Tibial nerve (tissue), 4 donors: ENCODE data around the gene ZSCAN12.

Experiments used
- EP300 ChIP-seq, 2 donors: sonication (generic); formaldehyde crosslinking; IDR thresholded peaks; one replicate each; pipeline ENCODE4 v1.6.1; 2017; ENCODE audit warnings: antibody characterized with exemption in 2 of 2, mild to moderate bottlenecking in 1 of 2
- TF ChIP-seq, protein P1 (sequence below), 5 experiments: fragments of 200-600 bp in 3 of 5; fragments of 450-650 bp in 2 of 5; sonication (generic) in 3 of 5; IDR thresholded peaks; one replicate each; pipeline ENCODE4 v1.5.1; 2016 to 2019; ENCODE audit warnings: antibody characterized with exemption in 5 of 5, mild to moderate bottlenecking in 3 of 5, moderate library complexity in 2 of 5

DNA sequence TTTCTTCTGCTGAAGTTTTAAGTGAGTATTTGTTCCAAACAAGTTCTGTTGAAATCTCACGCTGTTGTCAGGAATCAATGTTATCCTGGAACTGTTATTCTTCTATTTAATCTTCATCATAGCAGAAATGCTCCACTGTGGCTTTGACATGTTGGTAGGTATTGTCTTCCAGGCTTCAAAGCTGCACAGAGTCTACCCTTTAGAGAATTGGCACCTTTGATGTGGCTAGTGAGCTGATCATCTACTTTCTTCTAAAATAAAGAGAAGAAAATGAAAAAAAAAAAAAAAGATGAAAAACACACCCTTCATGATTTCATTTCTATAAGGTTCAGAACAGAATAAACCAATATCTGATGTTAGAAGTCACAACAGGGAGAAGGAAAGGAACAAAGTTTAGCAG lies 49.5 kb upstream of the ZSCAN12 start:
- TF ChIP-seq, protein P1, sequence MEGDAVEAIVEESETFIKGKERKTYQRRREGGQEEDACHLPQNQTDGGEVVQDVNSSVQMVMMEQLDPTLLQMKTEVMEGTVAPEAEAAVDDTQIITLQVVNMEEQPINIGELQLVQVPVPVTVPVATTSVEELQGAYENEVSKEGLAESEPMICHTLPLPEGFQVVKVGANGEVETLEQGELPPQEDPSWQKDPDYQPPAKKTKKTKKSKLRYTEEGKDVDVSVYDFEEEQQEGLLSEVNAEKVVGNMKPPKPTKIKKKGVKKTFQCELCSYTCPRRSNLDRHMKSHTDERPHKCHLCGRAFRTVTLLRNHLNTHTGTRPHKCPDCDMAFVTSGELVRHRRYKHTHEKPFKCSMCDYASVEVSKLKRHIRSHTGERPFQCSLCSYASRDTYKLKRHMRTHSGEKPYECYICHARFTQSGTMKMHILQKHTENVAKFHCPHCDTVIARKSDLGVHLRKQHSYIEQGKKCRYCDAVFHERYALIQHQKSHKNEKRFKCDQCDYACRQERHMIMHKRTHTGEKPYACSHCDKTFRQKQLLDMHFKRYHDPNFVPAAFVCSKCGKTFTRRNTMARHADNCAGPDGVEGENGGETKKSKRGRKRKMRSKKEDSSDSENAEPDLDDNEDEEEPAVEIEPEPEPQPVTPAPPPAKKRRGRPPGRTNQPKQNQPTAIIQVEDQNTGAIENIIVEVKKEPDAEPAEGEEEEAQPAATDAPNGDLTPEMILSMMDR (IDR thresholded peaks at IDR 0.05) = no peak
- TF ChIP-seq EP300 (IDR thresholded peaks at IDR 0.05) = no peak
